HepG2 (cell line): ENCODE data around the gene MSI2. TPM values are rescaled to one million over a fixed set of nuclear protein-coding genes. Genes with fewer than 3 reads are reported as not detected.

ENCODE experiments used
- ERF ChIP-seq: IDR thresholded peaks from 2 replicates; pipeline ENCODE4 v1.6.1; 2018; ENCODE audit warnings: missing biosample characterization, missing genetic modification reagents
- FOSL2 ChIP-seq: sonication (generic); formaldehyde crosslinking; IDR thresholded peaks from 2 replicates; pipeline ENCODE4 v1.4.0; 2020; ENCODE audit warnings: missing genetic modification reagents
- SOX5 ChIP-seq: IDR thresholded peaks from 2 replicates; pipeline ENCODE4 v1.6.1; 2016; ENCODE audit warnings: borderline replicate concordance
- TBP ChIP-seq: sonication (generic); formaldehyde crosslinking; IDR thresholded peaks from 2 replicates; pipeline ENCODE4 v1.5.0; 2020; ENCODE audit warnings: missing genetic modification reagents
- XBP1 ChIP-seq: sonication (generic); formaldehyde crosslinking; IDR thresholded peaks from 2 replicates; pipeline ENCODE4 v1.5.0; 2020; ENCODE audit warnings: missing genetic modification reagents
- ZNF24 ChIP-seq: fragments of 450-650 bp; IDR thresholded peaks from 2 replicates; pipeline ENCODE4 v1.6.1; 2017; ENCODE audit warnings: antibody characterized with exemption, mild to moderate bottlenecking
- ZNF713 ChIP-seq: sonication (generic); formaldehyde crosslinking; IDR thresholded peaks from 2 replicates; pipeline ENCODE4 v1.4.0; 2020; ENCODE audit warnings: mild to moderate bottlenecking, missing genetic modification reagents
- ZNF768 ChIP-seq: sonication (generic); formaldehyde crosslinking; IDR thresholded peaks from 2 replicates; pipeline ENCODE4 v1.4.0; 2020; ENCODE audit warnings: missing genetic modification reagents
- ZNF816 ChIP-seq: sonication (generic); formaldehyde crosslinking; IDR thresholded peaks from 2 replicates; pipeline ENCODE4 v1.8.0; 2022; ENCODE audit warnings: missing genetic modification reagents, mild to moderate bottlenecking, borderline replicate concordance
- polyA plus RNA-seq, 8 experiments: library from polyadenylated mRNA; depleted of rRNA in 3 of 8; stranded (reverse) in 7 of 8; unstranded in 1 of 8; fragments of >200 nt; fragmentation: Illumina TruSeq in 4 of 8; extraction: Trizol in 4 of 8; gene quantifications; 2 replicates each; pipeline versions ENCODE4 v1.2.1 to v1.2.3, GENCODE V29; 2011 to 2016; ENCODE audit warnings: low read depth in 4 of 8, missing spikeins in 1 of 8, mixed read lengths in 1 of 8; ENCODE audit not compliant: insufficient read depth in 1 of 8
- total RNA-seq, 5 experiments: library from RNA; depleted of rRNA; stranded (reverse); fragments of >200 nt; fragmentation: Illumina TruSeq; extraction: Trizol; gene quantifications; 2 replicates each; pipeline ENCODE4 v1.2.3, GENCODE V29; 2016; ENCODE audit warnings: low read depth in 1 of 5
- TF ChIP-seq, protein P1 (sequence below): sonication (generic); formaldehyde crosslinking; IDR thresholded peaks from 2 replicates; pipeline ENCODE4 v1.9.0; 2021; ENCODE audit warnings: missing genetic modification reagents, borderline replicate concordance
- TF ChIP-seq, protein P2 (sequence below): sonication (generic); formaldehyde crosslinking; IDR thresholded peaks from 2 replicates; pipeline ENCODE4 v1.5.1; 2020; ENCODE audit warnings: missing genetic modification reagents, mild to moderate bottlenecking, borderline replicate concordance
- TF ChIP-seq, protein P3 (sequence below): sonication (generic); formaldehyde crosslinking; IDR thresholded peaks from 2 replicates; pipeline ENCODE4 v1.4.0; 2020; ENCODE audit warnings: missing genetic modification reagents
- TF ChIP-seq, protein P4 (sequence below): sonication (generic); formaldehyde crosslinking; IDR thresholded peaks from 2 replicates; pipeline ENCODE4 v1.8.0; 2022; ENCODE audit warnings: mild to moderate bottlenecking, missing genetic modification reagents, moderate library complexity
- TF ChIP-seq, protein P5 (sequence below): fragments of 450-650 bp; IDR thresholded peaks from 2 replicates; pipeline ENCODE4 v1.6.1; 2017
- TF ChIP-seq, protein P6 (sequence below): sonication (generic); formaldehyde crosslinking; IDR thresholded peaks from 2 replicates; pipeline ENCODE4 v1.9.0; 2021; ENCODE audit warnings: missing genetic modification reagents, mild to moderate bottlenecking, borderline replicate concordance
- TF ChIP-seq, protein P7 (sequence below): sonication (generic); formaldehyde crosslinking; IDR thresholded peaks from 2 replicates; pipeline ENCODE4 v1.4.0; 2020; ENCODE audit warnings: missing genetic modification reagents

MSI2 gene
- total and polyA plus RNA-seq, 2 of the 13 experiments (the other 11 are each of a cell fraction or from before 2014, with no cell fraction given): 77.5 to 78.4 TPM

DNA sequence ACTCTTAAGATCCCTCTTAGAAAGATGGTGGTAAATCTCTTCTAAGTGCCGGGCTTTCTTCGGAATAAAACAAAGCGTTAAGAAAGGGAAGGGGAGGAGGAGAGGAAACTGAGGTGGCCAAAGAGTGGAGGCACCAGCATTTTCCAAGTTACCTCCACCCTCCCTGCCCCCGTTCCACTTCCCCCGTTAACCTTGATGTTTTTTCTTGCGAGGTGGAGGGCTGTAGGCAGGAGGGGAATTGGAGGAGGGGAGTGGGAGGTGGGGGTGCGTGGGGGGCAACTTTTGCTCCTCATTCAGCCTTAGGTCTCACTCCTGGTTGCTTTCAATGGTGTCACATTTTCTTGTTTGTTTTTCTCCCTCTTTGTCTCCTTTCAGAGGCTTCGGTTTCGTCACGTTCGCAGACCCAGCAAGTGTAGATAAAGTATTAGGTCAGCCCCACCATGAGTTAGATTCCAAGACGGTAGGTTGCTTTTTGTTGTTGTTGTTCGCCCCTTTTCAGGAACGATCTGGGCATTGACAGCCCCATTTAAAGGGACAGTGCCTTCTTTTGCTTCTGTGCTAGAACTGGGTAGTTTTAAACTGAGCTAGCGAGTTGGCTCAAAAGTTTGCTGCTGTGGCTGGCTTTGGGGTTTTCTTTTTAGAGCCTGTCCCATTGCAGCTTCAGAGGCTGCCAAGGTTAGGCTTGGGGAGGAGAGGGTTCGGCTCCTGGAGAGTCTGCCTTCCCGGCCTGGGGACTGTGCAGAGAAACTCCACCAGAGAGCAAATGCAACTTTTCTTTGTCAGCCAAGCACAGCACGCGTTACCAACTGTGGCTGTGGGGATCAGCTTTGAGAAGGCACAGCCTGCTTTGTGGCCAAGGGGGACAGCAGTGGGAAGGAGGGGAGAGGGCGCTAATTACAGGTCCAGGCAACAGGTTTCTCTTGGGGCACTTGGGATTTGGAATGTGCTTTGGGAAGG lies 1.9 kb downstream of the MSI2 start (continued):
- TF ChIP-seq, protein P1, sequence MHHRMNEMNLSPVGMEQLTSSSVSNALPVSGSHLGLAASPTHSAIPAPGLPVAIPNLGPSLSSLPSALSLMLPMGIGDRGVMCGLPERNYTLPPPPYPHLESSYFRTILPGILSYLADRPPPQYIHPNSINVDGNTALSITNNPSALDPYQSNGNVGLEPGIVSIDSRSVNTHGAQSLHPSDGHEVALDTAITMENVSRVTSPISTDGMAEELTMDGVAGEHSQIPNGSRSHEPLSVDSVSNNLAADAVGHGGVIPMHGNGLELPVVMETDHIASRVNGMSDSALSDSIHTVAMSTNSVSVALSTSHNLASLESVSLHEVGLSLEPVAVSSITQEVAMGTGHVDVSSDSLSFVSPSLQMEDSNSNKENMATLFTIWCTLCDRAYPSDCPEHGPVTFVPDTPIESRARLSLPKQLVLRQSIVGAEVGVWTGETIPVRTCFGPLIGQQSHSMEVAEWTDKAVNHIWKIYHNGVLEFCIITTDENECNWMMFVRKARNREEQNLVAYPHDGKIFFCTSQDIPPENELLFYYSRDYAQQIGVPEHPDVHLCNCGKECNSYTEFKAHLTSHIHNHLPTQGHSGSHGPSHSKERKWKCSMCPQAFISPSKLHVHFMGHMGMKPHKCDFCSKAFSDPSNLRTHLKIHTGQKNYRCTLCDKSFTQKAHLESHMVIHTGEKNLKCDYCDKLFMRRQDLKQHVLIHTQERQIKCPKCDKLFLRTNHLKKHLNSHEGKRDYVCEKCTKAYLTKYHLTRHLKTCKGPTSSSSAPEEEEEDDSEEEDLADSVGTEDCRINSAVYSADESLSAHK: no peak
- no peak for TF ChIP-seq ERF (CRISPR knock-in tag)
- no peak for TF ChIP-seq ZNF713 (CRISPR knock-in tag)
- TF ChIP-seq, protein P2, sequence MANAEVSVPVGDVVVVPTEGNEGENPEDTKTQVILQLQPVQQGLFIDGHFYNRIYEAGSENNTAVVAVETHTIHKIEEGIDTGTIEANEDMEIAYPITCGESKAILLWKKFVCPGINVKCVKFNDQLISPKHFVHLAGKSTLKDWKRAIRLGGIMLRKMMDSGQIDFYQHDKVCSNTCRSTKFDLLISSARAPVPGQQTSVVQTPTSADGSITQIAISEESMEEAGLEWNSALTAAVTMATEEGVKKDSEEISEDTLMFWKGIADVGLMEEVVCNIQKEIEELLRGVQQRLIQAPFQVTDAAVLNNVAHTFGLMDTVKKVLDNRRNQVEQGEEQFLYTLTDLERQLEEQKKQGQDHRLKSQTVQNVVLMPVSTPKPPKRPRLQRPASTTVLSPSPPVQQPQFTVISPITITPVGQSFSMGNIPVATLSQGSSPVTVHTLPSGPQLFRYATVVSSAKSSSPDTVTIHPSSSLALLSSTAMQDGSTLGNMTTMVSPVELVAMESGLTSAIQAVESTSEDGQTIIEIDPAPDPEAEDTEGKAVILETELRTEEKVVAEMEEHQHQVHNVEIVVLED (CRISPR knock-in tag): no peak
- TF ChIP-seq, protein P3, sequence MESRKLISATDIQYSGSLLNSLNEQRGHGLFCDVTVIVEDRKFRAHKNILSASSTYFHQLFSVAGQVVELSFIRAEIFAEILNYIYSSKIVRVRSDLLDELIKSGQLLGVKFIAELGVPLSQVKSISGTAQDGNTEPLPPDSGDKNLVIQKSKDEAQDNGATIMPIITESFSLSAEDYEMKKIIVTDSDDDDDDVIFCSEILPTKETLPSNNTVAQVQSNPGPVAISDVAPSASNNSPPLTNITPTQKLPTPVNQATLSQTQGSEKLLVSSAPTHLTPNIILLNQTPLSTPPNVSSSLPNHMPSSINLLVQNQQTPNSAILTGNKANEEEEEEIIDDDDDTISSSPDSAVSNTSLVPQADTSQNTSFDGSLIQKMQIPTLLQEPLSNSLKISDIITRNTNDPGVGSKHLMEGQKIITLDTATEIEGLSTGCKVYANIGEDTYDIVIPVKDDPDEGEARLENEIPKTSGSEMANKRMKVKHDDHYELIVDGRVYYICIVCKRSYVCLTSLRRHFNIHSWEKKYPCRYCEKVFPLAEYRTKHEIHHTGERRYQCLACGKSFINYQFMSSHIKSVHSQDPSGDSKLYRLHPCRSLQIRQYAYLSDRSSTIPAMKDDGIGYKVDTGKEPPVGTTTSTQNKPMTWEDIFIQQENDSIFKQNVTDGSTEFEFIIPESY (CRISPR knock-in tag): 0 out of 2 replicates have a peak, but pooled peaks have one; percentile 37
- TF ChIP-seq TBP (CRISPR knock-in tag): no peak
- TF ChIP-seq, protein P4, sequence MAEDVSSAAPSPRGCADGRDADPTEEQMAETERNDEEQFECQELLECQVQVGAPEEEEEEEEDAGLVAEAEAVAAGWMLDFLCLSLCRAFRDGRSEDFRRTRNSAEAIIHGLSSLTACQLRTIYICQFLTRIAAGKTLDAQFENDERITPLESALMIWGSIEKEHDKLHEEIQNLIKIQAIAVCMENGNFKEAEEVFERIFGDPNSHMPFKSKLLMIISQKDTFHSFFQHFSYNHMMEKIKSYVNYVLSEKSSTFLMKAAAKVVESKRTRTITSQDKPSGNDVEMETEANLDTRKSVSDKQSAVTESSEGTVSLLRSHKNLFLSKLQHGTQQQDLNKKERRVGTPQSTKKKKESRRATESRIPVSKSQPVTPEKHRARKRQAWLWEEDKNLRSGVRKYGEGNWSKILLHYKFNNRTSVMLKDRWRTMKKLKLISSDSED: no peak
- no peak for TF ChIP-seq XBP1 (CRISPR knock-in tag)
- TF ChIP-seq, protein P5, sequence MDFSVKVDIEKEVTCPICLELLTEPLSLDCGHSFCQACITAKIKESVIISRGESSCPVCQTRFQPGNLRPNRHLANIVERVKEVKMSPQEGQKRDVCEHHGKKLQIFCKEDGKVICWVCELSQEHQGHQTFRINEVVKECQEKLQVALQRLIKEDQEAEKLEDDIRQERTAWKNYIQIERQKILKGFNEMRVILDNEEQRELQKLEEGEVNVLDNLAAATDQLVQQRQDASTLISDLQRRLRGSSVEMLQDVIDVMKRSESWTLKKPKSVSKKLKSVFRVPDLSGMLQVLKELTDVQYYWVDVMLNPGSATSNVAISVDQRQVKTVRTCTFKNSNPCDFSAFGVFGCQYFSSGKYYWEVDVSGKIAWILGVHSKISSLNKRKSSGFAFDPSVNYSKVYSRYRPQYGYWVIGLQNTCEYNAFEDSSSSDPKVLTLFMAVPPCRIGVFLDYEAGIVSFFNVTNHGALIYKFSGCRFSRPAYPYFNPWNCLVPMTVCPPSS: no peak
- no peak for TF ChIP-seq ZNF24
- peak; percentile 87 for TF ChIP-seq ZNF768 (CRISPR knock-in tag)
- no peak for TF ChIP-seq SOX5 (CRISPR knock-in tag)
- 0 out of 2 replicates have a peak, but pooled peaks have one; percentile 6 for TF ChIP-seq FOSL2 (CRISPR knock-in tag)
- TF ChIP-seq, protein P6, sequence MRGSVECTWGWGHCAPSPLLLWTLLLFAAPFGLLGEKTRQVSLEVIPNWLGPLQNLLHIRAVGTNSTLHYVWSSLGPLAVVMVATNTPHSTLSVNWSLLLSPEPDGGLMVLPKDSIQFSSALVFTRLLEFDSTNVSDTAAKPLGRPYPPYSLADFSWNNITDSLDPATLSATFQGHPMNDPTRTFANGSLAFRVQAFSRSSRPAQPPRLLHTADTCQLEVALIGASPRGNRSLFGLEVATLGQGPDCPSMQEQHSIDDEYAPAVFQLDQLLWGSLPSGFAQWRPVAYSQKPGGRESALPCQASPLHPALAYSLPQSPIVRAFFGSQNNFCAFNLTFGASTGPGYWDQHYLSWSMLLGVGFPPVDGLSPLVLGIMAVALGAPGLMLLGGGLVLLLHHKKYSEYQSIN (CRISPR knock-in tag): no peak
- TF ChIP-seq, protein P7, sequence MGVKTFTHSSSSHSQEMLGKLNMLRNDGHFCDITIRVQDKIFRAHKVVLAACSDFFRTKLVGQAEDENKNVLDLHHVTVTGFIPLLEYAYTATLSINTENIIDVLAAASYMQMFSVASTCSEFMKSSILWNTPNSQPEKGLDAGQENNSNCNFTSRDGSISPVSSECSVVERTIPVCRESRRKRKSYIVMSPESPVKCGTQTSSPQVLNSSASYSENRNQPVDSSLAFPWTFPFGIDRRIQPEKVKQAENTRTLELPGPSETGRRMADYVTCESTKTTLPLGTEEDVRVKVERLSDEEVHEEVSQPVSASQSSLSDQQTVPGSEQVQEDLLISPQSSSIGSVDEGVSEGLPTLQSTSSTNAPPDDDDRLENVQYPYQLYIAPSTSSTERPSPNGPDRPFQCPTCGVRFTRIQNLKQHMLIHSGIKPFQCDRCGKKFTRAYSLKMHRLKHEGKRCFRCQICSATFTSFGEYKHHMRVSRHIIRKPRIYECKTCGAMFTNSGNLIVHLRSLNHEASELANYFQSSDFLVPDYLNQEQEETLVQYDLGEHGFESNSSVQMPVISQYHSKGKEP: no peak
- no peak for TF ChIP-seq ZNF816 (CRISPR knock-in tag)
